Smooth muscle cell (in vitro differentiated cells): ENCODE data around the gene BTK. TPM values are rescaled to one million over a fixed set of nuclear protein-coding genes. Genes with fewer than 3 reads are reported as not detected.

Experiments used
- DNase-seq: peaks from one replicate; lab custom pipeline; 2025; ENCODE audit not compliant: unreplicated experiment; lab: John Stamatoyannopoulos, UW
- H2AFZ ChIP-seq: fragments of 200-600 bp; sonication (generic); 2 replicates; pipeline ENCODE4 v1.6.0; 2016; ENCODE audit warnings: antibody characterized with exemption, low read depth, mild to moderate bottlenecking
- H3F3A ChIP-seq: fragments of 200-600 bp; sonication (generic); 2 replicates; pipeline ENCODE4 v1.6.0; 2017; ENCODE audit warnings: antibody characterized with exemption, low read depth
- H3K27ac ChIP-seq: fragments of 200-600 bp; sonication (generic); 2 replicates; pipeline ENCODE4 v1.5.1; 2016; ENCODE audit warnings: low read depth, mild to moderate bottlenecking
- H3K27me3 ChIP-seq: fragments of 200-600 bp; sonication (generic); 2 replicates; pipeline ENCODE4 v1.6.1; 2016; ENCODE audit warnings: low read depth, mild to moderate bottlenecking
- H3K36me3 ChIP-seq: fragments of 200-600 bp; sonication (generic); 2 replicates; pipeline ENCODE4 v1.5.1; 2016; ENCODE audit warnings: low read depth
- H3K4me1 ChIP-seq: fragments of 200-600 bp; sonication (generic); 2 replicates; pipeline ENCODE4 v1.5.1; 2016; ENCODE audit warnings: low read depth
- H3K4me2 ChIP-seq: fragments of 200-600 bp; sonication (generic); 2 replicates; pipeline ENCODE4 v1.6.0; 2016; ENCODE audit warnings: mild to moderate bottlenecking
- H3K4me3 ChIP-seq: fragments of 200-600 bp; sonication (generic); 2 replicates; pipeline ENCODE4 v1.5.1; 2016; ENCODE audit warnings: mild to moderate bottlenecking
- H3K79me2 ChIP-seq: fragments of 200-600 bp; sonication (generic); 2 replicates; pipeline ENCODE4 v1.6.0; 2016; ENCODE audit warnings: low read depth, mild to moderate bottlenecking
- H3K9ac ChIP-seq: fragments of 200-600 bp; sonication (generic); 2 replicates; pipeline ENCODE4 v1.6.0; 2016; ENCODE audit warnings: low read depth
- H3K9me3 ChIP-seq: fragments of 200-600 bp; sonication (generic); replicated peaks from 2 replicates; pipeline ENCODE4 v1.5.1; 2016; ENCODE audit warnings: low read depth
- H4K20me1 ChIP-seq: fragments of 200-600 bp; sonication (generic); 2 replicates; pipeline ENCODE4 v1.6.0; 2016; ENCODE audit warnings: low read depth
- WGBS: methylation state at CpG from one replicate; pipeline ENCODE4 v1.1.7; 2016; ENCODE audit warnings: low lambda C conversion rate; 5-methylcytosine and 5-hydroxymethylcytosine counted together
- polyA plus RNA-seq: library from polyadenylated mRNA; unstranded; fragments of >200 nt; fragmentation: Nextera tagmentation; extraction: Ambion mirVana; gene quantifications from 2 replicates; pipeline ENCODE4 v1.2.1, GENCODE V29; 2016
- total RNA-seq: library from RNA; depleted of rRNA; stranded (reverse); fragments of >200 nt; gene quantifications from 2 replicates; pipeline ENCODE4 v1.2.3, GENCODE V29; 2014
- TF ChIP-seq, protein P1 (sequence below): fragments of 200-600 bp; sonication (generic); IDR thresholded peaks from 2 replicates; pipeline ENCODE4 v1.5.1; 2017; ENCODE audit warnings: borderline replicate concordance, mild to moderate bottlenecking, antibody characterized with exemption; ENCODE audit not compliant: insufficient read depth, poor library complexity, severe bottlenecking

The BTK gene
- total and polyA plus RNA-seq, 2 experiments from 2014 or later, result 0.72 TPM; not detected in 1

DNA sequence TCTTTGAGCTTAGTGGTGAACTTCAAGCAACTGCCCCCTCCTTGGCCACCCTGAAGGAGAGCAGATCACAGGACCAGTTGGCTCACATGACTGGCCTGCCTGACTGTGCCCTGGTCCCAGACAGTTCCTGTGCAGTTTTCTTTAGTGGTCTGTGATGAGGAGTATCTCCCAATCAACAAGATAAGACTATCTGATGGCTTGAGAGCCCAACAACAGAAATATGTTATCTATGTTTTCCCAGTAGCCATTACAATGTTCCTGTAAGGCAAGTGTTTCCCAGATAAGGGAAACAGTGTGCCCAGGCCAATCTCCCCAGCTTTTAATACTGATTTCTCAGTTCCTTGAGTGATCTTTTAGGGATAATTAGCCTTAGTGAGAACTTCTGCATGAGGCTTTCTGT, 23.2 kb downstream of the BTK start:
- H3K36me3 ChIP-seq, result no peaks in the 10 kb centered on the region
- H3K9ac ChIP-seq, result no peak overlapping the region
- no peaks in the 10 kb centered on the region for H3K79me2 ChIP-seq
- no peaks in the 10 kb centered on the region for H3K27me3 ChIP-seq
- no peaks in the 10 kb centered on the region for H4K20me1 ChIP-seq
- TF ChIP-seq, protein P1, sequence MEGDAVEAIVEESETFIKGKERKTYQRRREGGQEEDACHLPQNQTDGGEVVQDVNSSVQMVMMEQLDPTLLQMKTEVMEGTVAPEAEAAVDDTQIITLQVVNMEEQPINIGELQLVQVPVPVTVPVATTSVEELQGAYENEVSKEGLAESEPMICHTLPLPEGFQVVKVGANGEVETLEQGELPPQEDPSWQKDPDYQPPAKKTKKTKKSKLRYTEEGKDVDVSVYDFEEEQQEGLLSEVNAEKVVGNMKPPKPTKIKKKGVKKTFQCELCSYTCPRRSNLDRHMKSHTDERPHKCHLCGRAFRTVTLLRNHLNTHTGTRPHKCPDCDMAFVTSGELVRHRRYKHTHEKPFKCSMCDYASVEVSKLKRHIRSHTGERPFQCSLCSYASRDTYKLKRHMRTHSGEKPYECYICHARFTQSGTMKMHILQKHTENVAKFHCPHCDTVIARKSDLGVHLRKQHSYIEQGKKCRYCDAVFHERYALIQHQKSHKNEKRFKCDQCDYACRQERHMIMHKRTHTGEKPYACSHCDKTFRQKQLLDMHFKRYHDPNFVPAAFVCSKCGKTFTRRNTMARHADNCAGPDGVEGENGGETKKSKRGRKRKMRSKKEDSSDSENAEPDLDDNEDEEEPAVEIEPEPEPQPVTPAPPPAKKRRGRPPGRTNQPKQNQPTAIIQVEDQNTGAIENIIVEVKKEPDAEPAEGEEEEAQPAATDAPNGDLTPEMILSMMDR, result no peak
- H2AFZ ChIP-seq, result no peak overlapping the region
- no peaks in the 10 kb centered on the region for H3F3A ChIP-seq
- H3K4me1 ChIP-seq, result no peaks in the 10 kb centered on the region
- no peak overlapping the region for H3K4me3 ChIP-seq
- H3K9me3 ChIP-seq, result no peaks in the 10 kb centered on the region
- no peak overlapping the region for H3K27ac ChIP-seq
- DNase-seq, result no peak
- H3K4me2 ChIP-seq, result no peak overlapping the region

DNA sequence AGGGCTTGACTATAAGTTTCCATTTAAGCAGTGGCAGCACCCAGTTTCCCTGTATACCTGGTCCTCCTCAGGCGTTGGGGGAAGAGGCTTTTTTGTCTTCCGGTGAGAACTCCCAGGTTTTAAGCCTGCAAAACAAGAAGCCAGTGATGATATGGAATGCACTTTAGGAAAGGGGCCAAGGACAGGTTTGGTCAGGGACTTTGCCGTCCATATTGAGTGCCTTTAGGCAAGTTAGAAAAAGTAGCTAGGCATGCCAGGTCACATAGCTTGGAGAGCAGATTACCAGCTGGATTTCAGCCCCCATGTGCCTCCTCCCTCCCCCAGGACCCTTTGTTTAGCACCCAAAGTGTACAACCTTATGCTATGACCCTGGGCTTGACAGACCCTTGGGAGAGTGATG, 23.9 kb downstream of the BTK start:
- Histone ChIP-seq H3K9me3 (no peaks in the 10 kb centered on the region), H3K79me2 (no peaks in the 10 kb centered on the region), H3K36me3 (no peaks in the 10 kb centered on the region), H3K27me3 (no peaks in the 10 kb centered on the region), H2AFZ (no peak overlapping the region), H3K4me2 (no peak overlapping the region), H3K27ac (no peak overlapping the region), H4K20me1 (no peaks in the 10 kb centered on the region), H3F3A (no peaks in the 10 kb centered on the region), H3K4me3 (no peak overlapping the region), H3K4me1 (no peaks in the 10 kb centered on the region), H3K9ac (no peak overlapping the region)
- no peak for DNase-seq
- 66% methylated on average over 3 of the region's 3 CpGs for WGBS
- TF ChIP-seq, protein P1, result no peak

DNA sequence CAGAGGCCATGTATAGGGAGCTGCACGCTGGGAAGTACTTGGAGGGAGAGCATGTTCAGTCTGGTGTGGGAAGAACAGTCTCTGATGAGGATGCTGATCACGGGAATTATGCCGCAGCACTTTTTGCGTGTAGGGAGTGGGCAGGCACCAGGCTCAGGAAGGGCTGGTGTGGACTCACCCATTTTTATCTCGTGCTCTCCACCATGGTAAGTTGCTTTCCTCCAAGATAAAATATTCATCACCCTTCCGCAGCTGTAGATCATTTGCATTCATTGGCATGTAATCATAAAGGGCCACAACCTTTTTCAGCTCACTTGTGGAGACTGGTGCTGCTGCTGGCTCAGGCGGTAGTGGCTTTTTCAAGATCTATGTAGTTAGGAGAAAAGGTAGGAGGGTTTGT, 25.6 kb downstream of the BTK start:
- Histone ChIP-seq H3K9me3 (no peaks in the 10 kb centered on the region), H3K27me3 (no peaks in the 10 kb centered on the region), H3F3A (no peaks in the 10 kb centered on the region), H3K4me1 (no peaks in the 10 kb centered on the region), H3K79me2 (no peaks in the 10 kb centered on the region), H3K4me2 (no peak overlapping the region), H2AFZ (no peak overlapping the region), H3K9ac (no peak overlapping the region), H4K20me1 (no peaks in the 10 kb centered on the region), H3K4me3 (no peak overlapping the region), H3K36me3 (no peaks in the 10 kb centered on the region), H3K27ac (no peak overlapping the region)
- TF ChIP-seq, protein P1, result no peak
- no peak for DNase-seq
- WGBS, result 60% methylated on average over 7 of the region's 7 CpGs

DNA sequence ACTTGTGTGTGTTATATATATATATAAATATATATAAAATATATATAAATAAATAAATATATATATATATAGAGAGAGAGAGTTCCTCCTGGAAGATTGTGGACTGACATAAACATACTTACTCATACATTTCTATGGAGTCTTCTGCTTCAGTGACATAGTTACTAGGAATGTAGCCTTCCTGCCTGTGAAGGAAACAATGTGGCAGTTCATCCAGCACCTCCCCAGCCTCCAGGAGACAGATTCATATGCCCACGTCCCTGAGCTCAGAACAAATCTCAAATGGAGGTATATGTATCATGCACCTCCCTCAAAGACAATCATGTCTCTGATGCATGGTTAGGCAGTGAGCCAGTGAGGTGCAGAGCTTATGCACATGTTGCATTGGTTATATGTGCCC, 26.0 kb downstream of the BTK start:
- TF ChIP-seq, protein P1, result no peak
- Histone ChIP-seq H3K4me3 (no peak overlapping the region), H3K4me2 (no peak overlapping the region), H3K79me2 (no peaks in the 10 kb centered on the region), H3K4me1 (no peaks in the 10 kb centered on the region), H3K27ac (no peak overlapping the region), H3K9ac (no peak overlapping the region), H2AFZ (no peak overlapping the region), H3F3A (no peaks in the 10 kb centered on the region), H3K36me3 (no peaks in the 10 kb centered on the region), H4K20me1 (no peaks in the 10 kb centered on the region), H3K9me3 (no peaks in the 10 kb centered on the region), H3K27me3 (no peaks in the 10 kb centered on the region)
- no peak for DNase-seq
- 62% methylated on average over 1 of the region's 1 CpG for WGBS
